CD4-positive, alpha-beta T cell treated with Interferon gamma for 1 hour (primary cell): ENCODE results near the gene ETS1.

ENCODE experiments used
- DNase-seq: peaks from one replicate; pipeline ENCODE4 v3.0.0-alpha.2; 2020

ETS1 gene

DNA sequence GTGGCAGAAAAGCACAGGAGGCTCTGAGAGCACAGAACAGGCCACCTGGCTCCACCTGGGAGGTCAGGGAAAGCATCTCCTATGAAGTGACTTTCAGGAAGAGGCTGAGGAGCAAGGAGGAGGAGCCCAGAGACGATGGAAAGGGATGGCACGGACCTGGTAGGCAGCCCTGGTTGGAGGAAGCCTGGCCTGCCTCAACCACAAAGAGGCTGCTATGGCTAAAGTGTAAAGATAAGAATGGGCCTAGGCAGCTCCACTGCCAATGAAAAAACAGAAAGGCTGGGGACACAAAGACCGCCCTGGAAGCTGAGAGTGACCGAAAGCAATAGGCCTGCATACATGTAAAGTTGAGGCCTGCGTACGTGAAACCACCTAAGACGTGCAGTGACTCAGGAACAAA, 31.2 kb upstream of the ETS1 start:
- DNase-seq = no peak

DNA sequence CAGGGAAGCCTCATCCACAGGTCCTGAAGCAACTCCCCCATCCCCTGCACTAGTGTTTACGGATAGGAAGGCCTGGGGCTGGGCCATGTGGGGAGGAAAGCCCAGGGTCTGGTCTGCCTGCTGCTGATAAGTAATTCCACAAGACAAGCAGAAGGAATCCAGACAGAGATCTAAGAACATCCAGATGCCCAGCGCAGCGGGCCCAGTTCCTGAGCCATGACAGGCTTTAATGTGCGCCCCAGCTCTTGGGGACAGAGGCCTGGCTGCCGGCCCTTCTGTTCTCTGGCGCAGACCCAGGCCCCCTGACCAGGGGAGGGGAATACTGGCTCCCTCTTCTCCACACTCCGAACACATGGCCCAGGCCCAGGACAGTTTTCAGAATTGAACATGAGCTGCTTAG, 28.8 kb upstream of the ETS1 start:
- no peak for DNase-seq

DNA sequence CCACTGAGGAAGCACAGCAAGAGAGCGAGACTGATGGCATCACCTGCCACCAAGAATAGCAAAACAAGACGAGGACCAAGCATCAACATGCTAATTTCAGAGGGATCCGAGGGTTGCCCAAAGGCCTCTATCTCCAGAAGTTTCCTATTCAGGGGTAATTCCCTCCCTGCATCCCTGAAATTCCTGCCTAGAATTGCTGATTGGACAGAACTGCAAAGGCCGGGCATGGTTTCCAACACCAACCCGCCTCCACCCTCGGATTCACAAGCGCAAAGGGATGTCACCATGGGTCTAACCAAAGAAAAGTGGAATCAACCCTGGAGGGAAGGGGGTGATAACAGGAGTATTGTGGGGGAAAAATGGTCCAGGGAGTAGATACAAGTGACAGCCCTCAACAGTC, 28.3 kb upstream of the ETS1 start:
- no peak for DNase-seq

DNA sequence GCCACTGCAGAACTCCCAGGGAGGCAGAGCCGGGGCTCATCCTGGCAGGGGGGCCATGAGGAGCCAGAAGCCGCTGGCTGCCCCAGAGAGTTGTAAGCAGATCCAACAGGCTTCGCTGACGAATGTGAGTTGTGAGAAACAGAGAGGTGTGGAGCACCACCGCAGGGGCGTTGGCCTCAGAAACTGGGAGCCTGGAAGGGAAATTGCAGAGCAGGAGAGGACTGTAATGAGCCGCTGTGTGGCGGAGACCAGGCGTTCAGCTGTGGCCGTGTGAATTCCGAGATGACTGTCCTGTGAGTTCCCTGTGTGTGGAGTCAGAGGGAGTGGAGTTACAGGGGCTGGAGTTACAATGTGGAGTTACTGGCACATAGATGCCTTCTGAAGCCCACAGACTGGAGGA, 27.7 kb upstream of the ETS1 start:
- no peak for DNase-seq

DNA sequence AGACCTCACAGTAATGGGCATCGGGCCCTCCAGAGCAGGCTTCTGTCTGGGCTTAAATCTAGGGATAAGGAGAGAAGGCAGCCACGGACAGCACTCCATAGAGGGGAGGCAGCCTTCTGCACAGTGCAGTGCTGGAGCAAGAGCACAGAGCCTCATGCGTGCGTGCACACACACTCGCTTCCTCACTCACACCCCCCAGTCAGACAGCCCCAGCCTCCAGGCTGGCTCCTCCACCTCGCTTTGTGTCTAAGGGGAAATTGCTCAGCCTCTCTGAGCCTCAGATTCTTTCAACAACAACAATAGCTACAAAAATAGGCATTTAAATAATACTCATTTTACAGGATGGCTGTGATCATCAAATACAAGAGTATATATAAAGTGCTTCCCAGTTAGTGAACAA, 26.7 kb upstream of the ETS1 start:
- no peak for DNase-seq

DNA sequence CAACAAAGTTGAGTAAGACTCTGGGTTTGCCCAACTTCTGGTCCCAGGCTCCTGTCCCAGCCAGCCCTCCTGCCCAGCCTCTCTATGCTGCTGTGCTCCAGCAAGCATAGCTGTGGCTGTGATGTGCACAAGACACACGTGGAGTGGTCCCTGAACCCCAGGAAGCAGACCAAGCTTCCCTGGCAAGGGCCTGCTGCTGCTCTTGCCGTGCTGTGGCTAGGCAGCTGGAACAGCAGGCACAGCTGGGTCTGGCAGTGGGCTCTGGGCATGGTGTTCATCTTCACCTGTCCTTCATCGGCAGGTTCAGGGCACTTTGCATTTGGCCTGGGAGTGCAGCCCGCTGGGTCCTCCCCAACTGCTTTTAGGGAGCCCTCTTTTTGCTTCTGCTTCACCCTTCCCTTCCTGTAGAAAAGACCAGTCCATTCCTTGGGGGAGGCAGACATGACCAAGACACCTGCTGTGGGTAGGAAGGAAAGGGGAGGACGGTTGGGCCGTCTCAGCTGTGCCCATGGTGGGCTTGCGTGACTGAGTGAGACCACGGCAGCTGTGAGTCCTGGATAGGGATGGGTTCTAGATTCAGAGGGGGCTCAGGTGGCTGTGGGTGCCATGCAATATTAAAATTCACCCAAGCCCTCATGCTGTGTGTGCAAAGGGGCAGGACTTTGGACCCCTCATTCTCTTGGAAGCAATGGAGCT, 26.1 kb upstream of the ETS1 start:
- DNase-seq = no peak

DNA sequence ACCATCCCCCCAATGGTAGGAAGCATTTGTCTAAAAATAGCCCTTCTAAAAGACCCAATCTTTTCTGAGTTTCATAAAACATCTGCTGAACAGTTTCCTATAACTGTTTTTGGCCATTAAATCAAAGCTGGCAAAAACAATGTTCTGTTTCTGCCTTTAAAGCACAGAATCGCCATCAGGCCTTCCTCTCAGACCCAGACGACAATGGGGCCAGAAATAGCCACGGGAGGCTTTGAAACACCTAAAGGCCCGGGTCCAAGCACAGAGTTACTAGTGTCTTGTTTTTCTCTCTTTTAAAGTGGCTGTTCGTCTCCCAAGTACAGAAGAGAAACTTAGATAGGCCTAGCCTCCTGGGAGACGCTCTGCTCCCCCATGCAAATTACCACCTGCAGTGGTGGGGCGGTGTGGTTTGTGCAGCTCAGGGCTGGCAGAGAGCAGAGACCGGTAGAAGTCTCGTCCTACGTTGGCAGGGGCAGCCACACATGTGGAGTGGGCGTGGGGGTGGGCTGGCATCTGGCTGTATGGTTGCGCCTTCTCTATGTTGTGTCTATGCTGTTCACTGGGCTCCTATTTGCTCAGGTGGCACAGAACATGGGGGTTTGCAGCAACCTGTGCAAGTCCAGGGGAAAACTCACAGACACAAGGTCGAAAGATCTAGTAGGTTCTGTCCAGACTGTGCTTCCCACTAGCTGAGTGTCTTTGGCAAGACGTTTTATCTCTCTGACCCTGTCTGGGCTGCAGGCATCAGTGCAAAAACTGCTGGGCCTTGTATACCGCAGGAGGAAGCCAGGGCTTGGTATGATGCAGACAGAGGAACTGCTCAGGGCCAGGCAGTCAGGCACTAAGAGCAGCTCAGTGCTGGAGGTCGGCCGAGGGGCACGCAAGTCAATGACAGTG, 23.6 kb upstream of the ETS1 start:
- DNase-seq = peak; percentile 84

DNA sequence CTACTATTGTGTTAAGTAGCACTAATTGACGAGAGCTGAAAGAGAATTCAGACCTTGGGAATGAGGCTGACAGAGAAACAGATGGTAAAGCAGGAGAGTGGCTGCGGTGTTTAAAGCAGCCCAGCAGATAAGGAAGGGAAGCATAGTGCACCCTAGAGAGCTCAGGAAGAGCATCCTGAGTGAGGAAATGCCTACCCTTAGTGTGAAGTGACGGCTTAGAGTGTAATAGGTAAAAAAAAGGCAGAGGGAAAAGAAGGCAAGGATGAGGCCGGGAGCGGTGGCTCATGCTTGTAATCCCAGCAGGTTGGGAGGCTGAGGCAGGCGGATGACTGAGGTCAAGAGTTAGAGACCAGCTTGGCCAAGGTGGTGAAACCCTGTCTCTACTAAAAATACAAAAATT, 22.4 kb upstream of the ETS1 start:
- DNase-seq = no peak

DNA sequence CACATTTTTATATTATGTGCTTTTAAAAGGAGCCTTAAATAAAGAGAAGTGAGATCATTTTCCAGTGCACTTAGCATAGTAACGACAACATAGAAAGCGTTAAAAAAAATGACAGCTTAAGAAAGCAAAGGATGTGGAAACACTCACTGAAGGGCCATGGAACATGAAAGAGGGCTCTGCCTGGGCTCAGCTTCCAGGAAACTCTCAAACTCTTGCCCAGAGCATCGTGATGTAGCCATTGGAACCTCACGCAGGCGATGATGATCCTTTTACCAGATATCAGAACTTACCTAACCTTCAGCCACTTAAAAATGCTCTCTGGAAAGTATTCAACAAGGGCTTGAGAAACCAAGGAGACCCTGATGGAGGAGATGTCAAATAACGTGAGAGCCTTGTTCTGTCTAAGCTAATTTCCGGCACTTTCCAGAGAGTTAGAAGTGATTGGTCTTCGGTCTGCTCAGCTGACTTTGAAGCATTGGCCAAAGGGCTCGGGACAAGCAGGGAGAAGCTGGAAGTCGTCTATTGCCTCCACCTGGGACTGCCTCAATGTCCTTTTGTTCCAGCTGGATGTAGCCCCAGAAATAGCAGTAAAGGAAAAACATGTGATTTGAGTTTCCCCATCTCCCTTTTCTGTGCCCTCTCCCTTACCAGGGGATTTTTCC, 21.5 kb upstream of the ETS1 start:
- DNase-seq = no peak

DNA sequence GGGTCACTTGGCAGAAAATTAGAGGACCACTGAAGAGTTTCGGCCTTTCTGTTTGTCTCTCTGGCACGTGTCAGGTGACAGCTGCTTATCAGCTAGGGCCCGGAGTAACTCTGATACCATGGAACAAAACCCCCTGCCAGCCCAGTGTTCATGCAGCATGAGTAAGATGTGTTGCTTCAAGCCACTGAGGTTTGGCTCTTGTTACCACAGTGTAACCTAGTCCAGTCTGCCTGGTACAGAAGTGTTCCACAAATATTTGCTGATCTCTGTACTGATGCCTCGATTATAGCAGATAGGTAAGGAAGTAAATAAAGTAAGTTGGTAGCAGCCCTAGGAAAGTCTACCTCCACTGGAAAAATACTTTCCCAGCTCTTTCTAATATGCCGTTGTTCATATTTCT, 20.5 kb upstream of the ETS1 start:
- no peak for DNase-seq

DNA sequence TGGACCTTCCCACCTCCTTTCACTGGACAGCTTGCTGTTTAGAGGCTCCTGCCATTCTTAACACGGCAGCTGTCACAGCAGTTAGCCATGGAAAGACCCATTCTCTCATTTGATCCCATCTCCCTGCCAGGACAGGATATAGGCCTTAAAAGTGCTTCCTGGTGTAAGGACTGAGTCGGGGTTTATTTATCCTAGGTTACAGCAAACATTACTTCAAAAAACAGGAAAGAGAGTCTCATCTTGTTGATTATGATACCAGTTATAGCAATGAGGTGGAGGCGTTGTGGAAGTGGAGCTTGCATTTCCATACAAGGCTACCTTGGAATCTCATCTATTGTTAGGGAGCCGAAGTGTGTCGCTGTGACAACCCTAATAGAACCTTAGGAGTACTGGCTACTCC, 17.4 kb upstream of the ETS1 start:
- no peak for DNase-seq

DNA sequence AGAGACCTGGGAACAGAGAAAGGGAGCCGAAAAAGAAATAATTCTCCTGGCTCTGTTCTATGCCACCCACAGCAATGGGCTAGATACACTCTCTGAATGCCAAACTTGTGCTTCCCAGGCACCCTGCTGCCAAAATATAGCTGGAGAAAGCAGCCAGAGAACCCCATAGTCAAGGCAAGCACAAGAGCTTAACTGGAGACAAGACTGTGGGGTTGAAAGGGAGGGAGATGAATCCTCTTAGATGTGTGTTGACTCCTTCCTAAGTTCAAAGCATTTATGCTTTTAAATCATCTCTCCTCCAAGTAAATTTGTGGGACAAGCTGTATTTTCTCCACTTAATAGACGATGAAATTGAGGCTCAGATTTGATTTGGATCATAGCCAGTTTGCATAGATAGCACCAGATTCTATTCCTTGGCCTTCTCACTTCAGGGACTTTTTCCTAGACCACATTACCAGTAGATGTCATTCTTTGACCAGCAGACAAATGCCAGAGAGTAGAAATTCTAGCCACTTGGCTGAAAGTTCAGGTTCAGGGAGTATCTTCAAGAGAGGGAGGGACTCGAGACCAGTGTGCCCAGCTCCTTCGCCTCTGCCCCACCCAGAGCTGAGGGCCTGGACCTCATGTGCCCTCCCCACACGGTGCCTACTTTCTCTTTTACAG, 16.5 kb upstream of the ETS1 start:
- DNase-seq = no peak

DNA sequence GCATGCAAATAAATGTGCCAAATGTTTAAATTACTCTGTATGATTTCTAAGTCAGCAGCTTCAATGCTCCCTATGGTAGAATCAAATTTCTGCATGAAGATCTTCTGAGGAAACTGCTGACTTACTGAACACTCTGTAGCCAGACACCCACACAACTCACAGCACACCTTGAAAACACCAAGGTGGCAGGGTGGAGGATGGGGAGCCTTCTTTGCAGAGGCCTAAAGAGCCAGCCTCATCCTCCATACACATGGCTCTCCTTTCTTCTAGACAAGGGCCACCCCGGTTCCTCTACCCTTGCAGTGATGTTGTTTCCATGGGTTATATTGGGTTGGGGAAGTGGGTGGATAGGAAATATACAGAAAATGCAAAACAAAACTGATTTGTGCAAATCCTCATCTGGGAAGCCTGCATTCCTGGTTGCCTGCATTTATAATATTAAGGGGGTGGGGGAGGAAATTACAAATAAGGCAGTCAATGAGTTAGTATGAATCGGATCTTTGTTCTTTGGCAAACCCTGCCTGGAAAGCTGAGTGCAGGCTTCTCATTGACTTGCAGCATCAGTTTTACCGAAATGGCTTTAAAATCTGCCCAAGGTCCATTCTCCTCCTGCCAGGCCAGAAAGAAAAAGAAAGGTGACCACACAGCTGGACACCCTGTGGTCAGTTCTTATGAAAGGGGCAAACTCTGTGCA, 15.8 kb upstream of the ETS1 start:
- DNase-seq = no peak

DNA sequence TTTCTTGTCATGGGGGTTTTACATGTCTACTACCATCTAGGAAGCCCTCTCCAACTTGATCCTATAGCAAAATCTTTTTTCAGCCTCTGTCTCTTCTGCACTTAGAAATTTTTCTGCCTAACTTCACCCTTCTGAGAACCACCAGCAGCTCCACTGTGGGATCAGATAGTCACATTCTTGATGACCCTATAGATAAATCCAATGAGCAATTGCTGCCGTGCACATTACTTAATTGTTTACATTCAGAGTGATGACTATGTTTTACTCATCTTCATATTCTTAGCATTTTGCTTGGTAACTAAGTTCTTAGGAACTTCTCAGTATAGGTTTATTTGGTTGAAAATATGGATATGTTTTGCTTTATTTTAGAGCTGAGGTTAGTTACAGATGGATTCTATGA, 12.4 kb upstream of the ETS1 start:
- DNase-seq = no peak

DNA sequence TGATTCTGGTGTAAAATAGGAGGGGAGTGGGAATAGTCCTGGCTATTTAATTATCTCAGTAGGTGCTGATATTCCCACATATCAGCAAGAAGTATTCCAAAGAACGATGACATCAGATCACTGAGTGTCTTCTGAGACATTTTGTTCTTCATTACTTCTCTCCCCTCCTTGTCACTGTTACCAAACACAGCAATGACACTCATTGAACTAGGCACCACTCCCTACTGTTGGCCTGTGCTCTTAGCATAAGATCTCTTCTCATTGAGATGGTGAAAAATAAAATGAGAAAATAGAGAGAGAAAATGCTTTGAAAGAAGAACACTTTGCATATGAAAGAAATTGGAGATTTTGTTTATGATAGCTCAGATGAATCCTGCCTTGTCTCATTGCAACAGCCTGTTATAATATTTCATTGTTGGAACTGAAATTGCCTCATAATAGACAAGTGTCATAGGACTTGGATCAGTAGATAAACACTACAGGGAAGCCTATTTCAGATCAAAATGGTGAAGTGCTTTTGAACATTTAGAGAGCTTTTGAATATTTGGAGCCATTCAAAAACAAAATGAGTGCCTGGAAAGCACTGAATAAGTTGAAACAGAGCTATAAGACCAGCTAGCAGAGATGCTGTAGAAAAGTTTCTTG, 11.3 kb upstream of the ETS1 start:
- DNase-seq = no peak

DNA sequence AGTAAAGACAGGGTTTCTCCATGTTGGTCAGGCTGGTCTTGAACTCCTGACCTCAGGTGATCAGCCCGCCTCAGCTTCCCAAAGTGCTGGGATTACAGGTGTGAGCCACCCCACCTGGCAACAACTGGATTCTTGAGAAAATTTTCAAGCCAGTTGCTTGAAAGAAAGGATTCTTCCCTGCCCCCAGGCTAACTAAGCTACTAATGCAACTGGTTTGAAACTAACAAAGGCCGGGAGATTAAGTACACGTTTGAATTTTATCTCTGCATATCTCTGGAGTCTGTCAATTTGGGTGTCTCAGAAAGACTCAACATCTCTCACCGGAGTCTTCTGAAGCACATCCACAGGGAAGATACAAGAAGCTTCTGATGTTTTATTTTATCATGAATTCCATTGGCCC, 10.7 kb upstream of the ETS1 start:
- DNase-seq = no peak

DNA sequence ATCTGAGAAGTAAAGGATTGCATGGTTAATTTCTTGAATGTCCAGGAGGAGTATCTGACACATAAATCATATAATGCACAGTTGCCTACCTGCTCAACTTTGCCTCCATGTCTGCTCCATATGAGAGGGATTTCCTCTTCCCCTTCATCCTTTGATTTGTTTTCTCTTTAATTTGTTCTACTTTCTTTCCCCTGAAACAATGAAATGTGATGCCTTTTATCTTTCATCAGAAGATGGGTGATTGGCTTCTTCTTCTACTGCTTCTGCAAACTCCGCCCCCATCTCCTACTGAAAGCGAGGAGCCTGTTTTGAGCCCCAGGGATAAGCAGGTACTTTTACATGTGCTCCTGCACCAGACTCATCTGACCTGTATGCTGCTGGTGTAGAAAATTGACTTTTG, 9.9 kb upstream of the ETS1 start:
- DNase-seq = no peak

DNA sequence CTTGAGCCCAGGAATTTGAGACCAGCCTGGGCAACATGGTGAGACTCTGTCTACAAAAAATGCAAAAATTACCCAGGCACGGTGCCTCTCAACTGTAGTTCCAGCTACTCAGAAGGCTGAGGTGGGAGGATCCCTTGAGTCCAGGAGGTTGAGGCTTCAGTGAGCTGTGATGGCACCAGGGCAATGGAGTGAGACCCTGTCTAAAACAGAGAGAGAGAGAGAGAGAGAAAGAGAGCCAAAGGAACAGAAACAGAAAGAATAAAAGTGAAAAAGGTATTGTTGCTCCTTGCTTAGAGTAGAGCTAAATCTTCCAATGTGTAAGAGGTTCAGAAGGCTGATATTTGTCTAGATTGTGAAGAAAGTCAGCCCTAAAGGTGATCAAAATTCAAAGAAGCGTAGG, 8.9 kb upstream of the ETS1 start:
- no peak for DNase-seq

DNA sequence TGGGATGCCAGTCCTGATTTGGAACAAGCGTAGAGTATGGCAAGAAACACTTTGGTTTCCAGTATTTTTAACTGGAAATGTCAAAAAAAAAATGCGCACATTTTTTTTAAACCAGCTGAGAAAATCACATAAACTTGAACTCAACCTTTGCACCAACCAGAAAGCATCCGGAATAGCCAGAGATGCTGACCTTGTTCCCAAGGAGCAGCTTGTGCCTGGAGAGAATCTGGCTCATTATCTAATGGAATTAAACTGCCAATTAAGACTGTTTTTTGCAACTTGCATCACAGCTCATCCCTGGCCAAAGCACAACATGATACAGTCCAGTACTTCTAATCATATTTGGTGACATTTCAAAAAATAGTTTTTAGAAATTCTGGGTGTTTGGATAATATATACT, 8.4 kb upstream of the ETS1 start:
- DNase-seq = no peak

DNA sequence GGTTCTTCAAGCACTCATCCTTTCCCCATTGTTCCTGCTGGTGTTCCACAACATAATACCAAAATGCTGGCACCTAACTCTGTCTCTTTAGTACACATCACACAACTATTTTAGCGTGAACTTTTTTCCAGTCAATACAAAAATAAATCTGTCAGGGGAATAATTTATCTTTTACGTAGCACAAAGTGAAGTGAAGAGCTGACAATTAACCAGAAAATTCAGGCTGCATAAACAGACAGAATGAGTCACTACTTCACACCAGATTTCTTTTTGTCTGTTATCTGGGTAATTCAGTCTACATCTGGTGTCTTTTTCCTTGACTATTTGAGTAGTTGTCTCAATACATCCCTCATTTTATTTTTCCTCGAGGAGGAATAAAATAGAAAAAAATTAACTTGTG, 7.9 kb upstream of the ETS1 start:
- DNase-seq = no peak

DNA sequence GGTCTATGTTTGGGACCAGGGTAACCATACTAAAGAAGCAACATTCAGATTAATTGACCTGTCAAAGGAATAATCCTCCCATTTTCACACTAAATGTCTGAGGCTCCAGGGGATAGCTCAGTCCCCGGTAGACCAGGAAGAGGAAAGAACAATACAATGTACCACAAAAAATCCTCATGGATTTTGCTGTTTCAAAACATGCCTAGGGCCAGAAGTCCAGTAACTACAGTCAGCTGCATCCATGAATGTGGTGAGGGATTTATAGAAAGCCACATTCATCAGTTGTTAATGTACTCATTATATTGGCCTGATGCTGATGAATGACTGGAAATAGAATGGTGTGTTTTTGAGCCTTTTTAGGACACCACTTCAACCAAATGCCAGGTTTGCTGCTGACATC, 6.9 kb upstream of the ETS1 start:
- DNase-seq = no peak

DNA sequence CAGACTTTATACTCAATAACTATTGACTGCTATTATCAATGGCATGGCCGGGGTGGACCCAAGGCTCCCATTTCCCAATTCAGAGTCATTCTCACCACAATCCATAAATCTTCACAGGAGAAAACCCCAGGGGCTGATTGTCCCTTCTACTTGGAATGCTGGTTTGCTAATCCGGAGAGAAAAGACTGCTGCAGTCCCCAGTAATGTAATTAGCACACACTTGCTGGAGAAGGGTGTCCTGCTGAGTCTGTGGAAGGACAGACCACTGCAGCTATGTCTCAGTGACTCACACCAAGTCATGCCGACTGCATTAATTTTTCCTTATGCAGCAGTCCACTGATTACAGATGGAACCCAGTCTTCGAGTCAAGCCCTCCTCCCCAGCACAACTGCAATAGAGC, 5.9 kb upstream of the ETS1 start:
- DNase-seq = no peak
